ENCODE measurements around the gene RBBP5. TPM values are rescaled to one million over a fixed set of nuclear protein-coding genes. Genes with fewer than 3 reads are reported as not detected.

The RBBP5 gene, protein sequence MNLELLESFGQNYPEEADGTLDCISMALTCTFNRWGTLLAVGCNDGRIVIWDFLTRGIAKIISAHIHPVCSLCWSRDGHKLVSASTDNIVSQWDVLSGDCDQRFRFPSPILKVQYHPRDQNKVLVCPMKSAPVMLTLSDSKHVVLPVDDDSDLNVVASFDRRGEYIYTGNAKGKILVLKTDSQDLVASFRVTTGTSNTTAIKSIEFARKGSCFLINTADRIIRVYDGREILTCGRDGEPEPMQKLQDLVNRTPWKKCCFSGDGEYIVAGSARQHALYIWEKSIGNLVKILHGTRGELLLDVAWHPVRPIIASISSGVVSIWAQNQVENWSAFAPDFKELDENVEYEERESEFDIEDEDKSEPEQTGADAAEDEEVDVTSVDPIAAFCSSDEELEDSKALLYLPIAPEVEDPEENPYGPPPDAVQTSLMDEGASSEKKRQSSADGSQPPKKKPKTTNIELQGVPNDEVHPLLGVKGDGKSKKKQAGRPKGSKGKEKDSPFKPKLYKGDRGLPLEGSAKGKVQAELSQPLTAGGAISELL
- 10 to 100 TPM; 15.1 to 21.6 TPM for total RNA-seq

DNA sequence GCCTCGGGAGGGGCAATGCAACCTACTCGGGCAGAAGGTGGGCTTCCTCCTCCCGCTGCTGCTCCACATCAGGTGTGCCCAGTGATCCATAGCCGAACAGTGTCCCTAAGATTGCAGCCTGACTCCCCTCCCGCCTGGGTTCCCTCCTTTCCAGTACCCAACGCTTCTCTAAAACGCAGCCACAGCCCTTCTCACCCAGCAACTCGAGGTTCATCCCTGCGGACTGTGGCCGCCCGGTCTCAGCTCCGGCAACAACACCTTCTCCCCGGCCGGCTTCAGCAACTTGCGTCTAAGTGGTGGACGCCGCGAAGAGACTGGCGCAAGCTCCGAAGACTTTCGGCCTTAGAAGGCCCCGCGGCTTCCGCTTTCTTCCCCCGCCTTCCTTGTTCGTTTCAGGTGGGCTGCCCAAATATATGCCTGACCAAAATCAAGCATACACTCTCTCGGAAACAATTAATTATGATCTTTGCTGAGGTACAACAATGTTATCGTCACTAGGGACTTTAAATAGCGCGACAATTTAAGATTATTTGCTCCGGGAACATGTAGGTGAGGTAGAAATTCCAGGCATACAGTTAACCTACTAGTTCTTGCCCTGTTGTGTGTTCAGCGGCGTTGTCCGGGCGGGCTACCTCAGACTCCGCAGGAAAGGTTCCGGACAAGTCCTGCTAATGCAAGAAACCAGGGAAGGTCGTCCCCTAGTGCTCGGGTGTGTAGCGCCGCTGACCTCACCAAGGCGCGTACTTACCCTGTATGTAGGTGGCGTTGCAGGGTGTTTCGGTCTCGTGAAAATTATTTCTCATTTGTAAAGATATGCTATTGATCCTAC, at the start of gene RBBP5:
RBBP5 (minus strand) TSS at position 319 of the 829 bp plus-strand sequence; CDS start at position 214, 105 bp downstream.

GRCh38 chr1:205084360-205084759, 37.4 kb downstream of the RBBP5 start, which contains the start of gene TMEM81:
Gene TMEM81 (minus strand): TSS chr1:205084460. CDS start chr1:205084320, 140 bp downstream.

DNA sequence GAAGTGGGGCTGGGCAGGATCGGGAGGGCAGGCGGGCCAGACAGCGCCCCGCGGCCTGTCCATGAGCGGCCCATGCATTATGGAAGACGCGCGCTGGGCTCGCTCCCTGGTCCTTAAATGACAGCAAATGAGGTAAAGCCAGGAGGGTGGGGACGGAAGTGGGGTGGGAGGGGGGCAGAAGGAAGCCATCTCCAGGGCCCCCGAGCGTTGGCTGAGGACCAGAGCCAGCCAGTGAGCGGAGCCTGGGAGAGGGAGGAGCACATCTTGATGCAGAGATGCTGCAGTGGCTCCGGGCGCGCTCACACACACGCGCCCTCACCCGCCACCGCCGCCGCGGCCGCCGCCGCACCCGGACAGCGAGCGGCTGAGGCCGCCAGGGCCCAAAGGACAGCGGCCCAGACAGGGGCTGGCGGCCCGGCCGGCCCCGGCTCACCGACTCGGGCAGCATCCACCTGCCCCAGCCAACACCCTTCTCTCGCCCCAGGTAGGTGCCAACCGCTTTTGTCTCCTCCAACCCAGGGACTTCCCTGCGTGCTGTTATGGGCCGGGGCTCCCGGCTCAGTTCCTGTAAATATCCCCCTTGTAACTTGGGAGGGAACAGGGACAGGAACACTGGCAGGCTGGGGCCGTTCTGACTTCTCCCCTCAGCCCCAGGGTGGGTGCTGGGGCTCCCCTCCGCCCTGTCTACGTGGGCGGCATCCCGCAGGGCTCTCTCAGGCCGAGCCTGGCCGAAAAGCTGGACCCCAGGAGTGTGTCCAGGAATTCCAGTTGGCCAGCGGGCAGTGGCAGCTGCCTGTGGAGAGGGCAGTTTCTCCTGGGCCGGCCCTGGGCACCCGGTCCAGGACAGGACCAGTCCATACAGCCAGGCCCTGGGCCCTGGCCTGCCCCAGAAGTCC, 78.6 kb downstream of the RBBP5 start, which contains the start of gene CNTN2:
CNTN2 (plus strand) TSS at position 302 of the 896 bp plus-strand sequence. CDS start 9,974 bp downstream, outside the sequence.

Other genes with a start within 250 kb of the RBBP5 start
- not detected for gene CNTN2, start 78.8 kb downstream of the RBBP5 start, total RNA-seq
- gene TMEM81, start 37.5 kb downstream of the RBBP5 start, total RNA-seq = 1 to 10 TPM in 1 of 2 donors, under 1 TPM in 1; 0.67 to 1.0 TPM
- gene DSTYK, start 89.7 kb upstream of the RBBP5 start, total RNA-seq = 10 to 100 TPM; 32.0 to 35.6 TPM
- 1 to 10 TPM; 7.2 to 7.3 TPM for gene TMCC2, start 106.0 kb upstream of the RBBP5 start, total RNA-seq
- under 1 TPM; under 0.01 to 0.33 TPM for gene NUAK2, start 199.8 kb upstream of the RBBP5 start, total RNA-seq
- under 1 TPM in 1 of 2 donors, not detected in 1; under 0.01 TPM for gene KLHDC8A, start 234.9 kb upstream of the RBBP5 start, total RNA-seq

All from melanocyte of skin (primary cell).